ENCODE measurements around the gene FBXL4.

Gene FBXL4

GRCh38 chr6:98828211-98828788, 119.4 kb downstream of the FBXL4 start:
- H4K20me1 ChIP-seq (ENCODE audit: insufficient read depth, low read length, poor library complexity, severe bottlenecking): no peaks in the 10 kb centered on the region
- H3K9me3 ChIP-seq (ENCODE audit: insufficient read depth, low read depth, low read length): no peaks in the 10 kb centered on the region
- H3K27me3 ChIP-seq (ENCODE audit: insufficient read depth, low read length, poor library complexity, severe bottlenecking): no peaks in the 10 kb centered on the region
- H3K79me2 ChIP-seq (ENCODE audit: insufficient read depth, low read length): no peaks in the 10 kb centered on the region
- peak overlapping the region; percentile 43 for H3K4me2 ChIP-seq (ENCODE audit: low read depth, low read length, poor library complexity, severe bottlenecking)
- peak overlapping the region; percentile 11 for H3K4me3 ChIP-seq (ENCODE audit: low read length, poor library complexity, severe bottlenecking)
- peak overlapping the region; percentile 71 for H2AFZ ChIP-seq (ENCODE audit: low read length)
- H3F3A ChIP-seq (ENCODE audit: low read depth): no peaks in the 10 kb centered on the region
- no peaks in the 10 kb centered on the region for H3K9me2 ChIP-seq (replicated peaks; ENCODE audit: low read depth, low read length)
- peaks cover 11% of the 10 kb centered on the region for H3K4me1 ChIP-seq (ENCODE audit: insufficient read depth, low read length, poor library complexity, severe bottlenecking)
- no peak overlapping the region for H3K9ac ChIP-seq (ENCODE audit: low read depth, low read length, poor library complexity, severe bottlenecking)
- TF ChIP-seq EZH2phosphoT487 (IDR thresholded peaks at IDR 0.05; ENCODE audit: borderline replicate concordance) (no peak), CTCF (conservative IDR thresholded peaks at IDR 0.05; ENCODE audit: low read length) (no peak)
- H3K36me3 ChIP-seq (ENCODE audit: insufficient read depth, low read length): no peaks in the 10 kb centered on the region

- no peak for TF ChIP-seq EZH2phosphoT487 (IDR thresholded peaks at IDR 0.05; ENCODE audit: borderline replicate concordance)
- no peak for TF ChIP-seq CTCF (conservative IDR thresholded peaks at IDR 0.05; ENCODE audit: low read length)
- Histone ChIP-seq H3F3A (ENCODE audit: low read depth) (no peaks in the 10 kb centered on the region), H4K20me1 (ENCODE audit: insufficient read depth, low read length, poor library complexity, severe bottlenecking) (no peaks in the 10 kb centered on the region), H3K36me3 (ENCODE audit: insufficient read depth, low read length) (no peaks in the 10 kb centered on the region), H3K9me2 (replicated peaks; ENCODE audit: low read depth, low read length) (no peaks in the 10 kb centered on the region), H3K4me2 (ENCODE audit: low read depth, low read length, poor library complexity, severe bottlenecking) (no peak overlapping the region), H2AFZ (ENCODE audit: low read length) (no peak overlapping the region), H3K27me3 (ENCODE audit: insufficient read depth, low read length, poor library complexity, severe bottlenecking) (no peaks in the 10 kb centered on the region), H3K9ac (ENCODE audit: low read depth, low read length, poor library complexity, severe bottlenecking) (no peak overlapping the region), H3K4me3 (ENCODE audit: low read length, poor library complexity, severe bottlenecking) (no peak overlapping the region), H3K4me1 (ENCODE audit: insufficient read depth, low read length, poor library complexity, severe bottlenecking) (peaks cover 11% of the 10 kb centered on the region), H3K79me2 (ENCODE audit: insufficient read depth, low read length) (no peaks in the 10 kb centered on the region), H3K9me3 (ENCODE audit: insufficient read depth, low read depth, low read length) (no peaks in the 10 kb centered on the region)
Observed at GRCh38 chr6:98827295-98828159, 120.2 kb downstream of the FBXL4 start.

GRCh38 chr6:98825600-98826230, 122.0 kb downstream of the FBXL4 start:
- no peak overlapping the region for H3K4me3 ChIP-seq (ENCODE audit: low read length, poor library complexity, severe bottlenecking)
- no peaks in the 10 kb centered on the region for H3K27me3 ChIP-seq (ENCODE audit: insufficient read depth, low read length, poor library complexity, severe bottlenecking)
- TF ChIP-seq CTCF (conservative IDR thresholded peaks at IDR 0.05; ENCODE audit: low read length) (no peak), EZH2phosphoT487 (IDR thresholded peaks at IDR 0.05; ENCODE audit: borderline replicate concordance) (no peak)
- peaks cover 11% of the 10 kb centered on the region for H3K4me1 ChIP-seq (ENCODE audit: insufficient read depth, low read length, poor library complexity, severe bottlenecking)
- no peaks in the 10 kb centered on the region for H3K36me3 ChIP-seq (ENCODE audit: insufficient read depth, low read length)
- H2AFZ ChIP-seq (ENCODE audit: low read length): no peak overlapping the region
- H4K20me1 ChIP-seq (ENCODE audit: insufficient read depth, low read length, poor library complexity, severe bottlenecking): no peaks in the 10 kb centered on the region
- no peaks in the 10 kb centered on the region for H3K79me2 ChIP-seq (ENCODE audit: insufficient read depth, low read length)
- no peaks in the 10 kb centered on the region for H3F3A ChIP-seq (ENCODE audit: low read depth)
- H3K9me3 ChIP-seq (ENCODE audit: insufficient read depth, low read depth, low read length): no peaks in the 10 kb centered on the region
- H3K4me2 ChIP-seq (ENCODE audit: low read depth, low read length, poor library complexity, severe bottlenecking): no peak overlapping the region
- H3K9me2 ChIP-seq (replicated peaks; ENCODE audit: low read depth, low read length): no peaks in the 10 kb centered on the region
- no peak overlapping the region for H3K9ac ChIP-seq (ENCODE audit: low read depth, low read length, poor library complexity, severe bottlenecking)
